LNCAP (cell line): ENCODE results near the gene NAT14.

Experiments used
- CTCF ChIP-seq: fragments of 450-650 bp; IDR thresholded peaks from 2 replicates; pipeline ENCODE4 v1.5.1; 2017; ENCODE audit warnings: mild to moderate bottlenecking

The NAT14 gene

GRCh38 chr19:55478364-55478763 lies 6.6 kb upstream of the NAT14 start:
- TF ChIP-seq CTCF, result no peak

- no peak for TF ChIP-seq CTCF
Measured at GRCh38 chr19:55479045-55479444, 5.9 kb upstream of the NAT14 start.

- TF ChIP-seq CTCF, result no peak
Measured at GRCh38 chr19:55479451-55480230, 5.3 kb upstream of the NAT14 start.

- no peak for TF ChIP-seq CTCF
Measured at GRCh38 chr19:55481148-55481793, 3.7 kb upstream of the NAT14 start.

GRCh38 chr19:55481794-55482155 lies 3.2 kb upstream of the NAT14 start:
- no peak for TF ChIP-seq CTCF

GRCh38 chr19:55482156-55482961 lies 2.6 kb upstream of the NAT14 start:
- TF ChIP-seq CTCF, result no peak

- TF ChIP-seq CTCF, result no peak
Measured at GRCh38 chr19:55482967-55483705, 1.9 kb upstream of the NAT14 start.
